WTC11 (cell line): Measurements from ENCODE around the gene CDK2. TPM values are rescaled to one million over a fixed set of nuclear protein-coding genes. Genes with fewer than 3 reads are reported as not detected.

Experiments used
- ATAC-seq: fragments of 200-7000 bp; cut with Tn5 transposase; 2 replicates; pipeline ENCODE4 v1.10.0; 2021; ENCODE audit warnings: mild to moderate bottlenecking, moderate library complexity
- CTCF ChIA-PET: fragments of 300-600 bp; sonication (Branson Sonifier 250); formaldehyde crosslinking; loops from one replicate; lab custom pipeline; 2021; ENCODE audit warnings: antibody characterized with exemption; lab: Charles Lee
- POLR2A ChIA-PET: fragments of 350-600 bp; sonication (Branson Sonifier 250); formaldehyde crosslinking; loops from one replicate; lab custom pipeline; 2021; ENCODE audit warnings: antibody characterized with exemption; lab: Charles Lee
- DNase-seq: peaks from one replicate; pipeline ENCODE4 v3.0.0; 2021; ENCODE audit warnings: low spot score
- H3K27ac Mint-ChIP-seq: 2 replicates; pipeline ENCODE4 v1.8.0; 2021; ENCODE audit warnings: mixed read lengths
- H3K27me3 Mint-ChIP-seq: 2 replicates; pipeline ENCODE4 v1.8.0; 2021; ENCODE audit warnings: low read depth, mild to moderate bottlenecking, moderate library complexity, mixed read lengths
- H3K36me3 Mint-ChIP-seq: 2 replicates; pipeline ENCODE4 v1.8.0; 2021; ENCODE audit warnings: mixed read lengths
- H3K4me1 Mint-ChIP-seq: 2 replicates; pipeline ENCODE4 v1.8.0; 2022; ENCODE audit warnings: mixed read lengths
- H3K4me3 Mint-ChIP-seq: 2 replicates; pipeline ENCODE4 v1.8.0; 2021; ENCODE audit warnings: mild to moderate bottlenecking, moderate library complexity, mixed read lengths
- H3K9me3 Mint-ChIP-seq: 2 replicates; pipeline ENCODE4 v1.8.0; 2021; ENCODE audit warnings: mixed read lengths
- AR ChIP-seq: fragments of 250-450 bp; sonication (Bioruptor Pico); IDR thresholded peaks from 2 replicates; pipeline ENCODE4 v1.9.0; 2021; ENCODE audit warnings: mild to moderate bottlenecking
- CTCF ChIP-seq: fragments of 200-600 bp; IDR thresholded peaks from 2 replicates; pipeline ENCODE4 v1.8.0; 2022; ENCODE audit warnings: antibody characterized with exemption
- ETV6 ChIP-seq: sonication (generic); formaldehyde crosslinking; IDR thresholded peaks from 2 replicates; pipeline ENCODE4 v1.8.1; 2022; ENCODE audit warnings: mild to moderate bottlenecking, missing genetic modification reagents
- FOXK1 ChIP-seq: sonication (generic); formaldehyde crosslinking; IDR thresholded peaks from 2 replicates; pipeline ENCODE4 v1.8.0; 2022; ENCODE audit warnings: mild to moderate bottlenecking, moderate library complexity, missing genetic modification reagents
- FOXP1 ChIP-seq: sonication (generic); formaldehyde crosslinking; IDR thresholded peaks from 2 replicates; pipeline ENCODE4 v1.8.0; 2022; ENCODE audit warnings: missing genetic modification reagents, mild to moderate bottlenecking, moderate library complexity, borderline replicate concordance
- GABPB1 ChIP-seq: sonication (generic); formaldehyde crosslinking; IDR thresholded peaks from 2 replicates; pipeline ENCODE4 v1.8.1; 2023; ENCODE audit warnings: mild to moderate bottlenecking, missing genetic modification reagents
- GTF2I ChIP-seq: fragments of 250-450 bp; sonication (Bioruptor Pico); conservative IDR thresholded peaks from 2 replicates; pipeline ENCODE4 v1.4.0; 2021; ENCODE audit warnings: mild to moderate bottlenecking
- MLX ChIP-seq: sonication (generic); formaldehyde crosslinking; IDR thresholded peaks from 2 replicates; pipeline ENCODE4 v1.8.1; 2023; ENCODE audit warnings: mild to moderate bottlenecking, missing genetic modification reagents, moderate library complexity
- NFYB ChIP-seq: sonication (generic); formaldehyde crosslinking; conservative IDR thresholded peaks from 2 replicates; pipeline ENCODE4 v1.8.0; 2022; ENCODE audit warnings: low read depth, missing genetic modification reagents
- NR1H2 ChIP-seq: sonication (generic); formaldehyde crosslinking; IDR thresholded peaks from 2 replicates; pipeline ENCODE4 v1.9.0; 2021; ENCODE audit warnings: mild to moderate bottlenecking, moderate library complexity, missing genetic modification reagents
- PRRX2 ChIP-seq: fragments of 250-450 bp; sonication (Bioruptor Pico); IDR thresholded peaks from 2 replicates; pipeline ENCODE4 v1.8.0; 2021; ENCODE audit warnings: mild to moderate bottlenecking
- SMAD4 ChIP-seq: sonication (generic); formaldehyde crosslinking; IDR thresholded peaks from 2 replicates; pipeline ENCODE4 v1.8.0; 2022; ENCODE audit warnings: mild to moderate bottlenecking, missing genetic modification reagents
- SP1 ChIP-seq: sonication (generic); formaldehyde crosslinking; conservative IDR thresholded peaks from 2 replicates; pipeline ENCODE4 v1.8.1; 2022; ENCODE audit warnings: missing genetic modification reagents
- USF1 ChIP-seq: sonication (generic); formaldehyde crosslinking; IDR thresholded peaks from 2 replicates; pipeline ENCODE4 v1.8.0; 2022; ENCODE audit warnings: mild to moderate bottlenecking, missing genetic modification reagents
- USF2 ChIP-seq: sonication (generic); formaldehyde crosslinking; IDR thresholded peaks from 2 replicates; pipeline ENCODE4 v1.8.1; 2023; ENCODE audit warnings: mild to moderate bottlenecking, missing genetic modification reagents, moderate library complexity
- ZBTB21 ChIP-seq: sonication (generic); formaldehyde crosslinking; IDR thresholded peaks from 2 replicates; pipeline ENCODE4 v1.8.1; 2023; ENCODE audit warnings: mild to moderate bottlenecking, missing genetic modification reagents, borderline replicate concordance
- ZNF263 ChIP-seq: sonication (generic); formaldehyde crosslinking; IDR thresholded peaks from 2 replicates; pipeline ENCODE4 v1.8.1; 2022; ENCODE audit warnings: low read depth, mild to moderate bottlenecking, moderate library complexity, missing genetic modification reagents
- ZNF317 ChIP-seq: sonication (generic); formaldehyde crosslinking; IDR thresholded peaks from 2 replicates; pipeline ENCODE4 v1.8.1; 2023; ENCODE audit warnings: low read depth, mild to moderate bottlenecking, moderate library complexity, missing genetic modification reagents, borderline replicate concordance
- ZNF396 ChIP-seq: fragments of 250-450 bp; sonication (Bioruptor Pico); IDR thresholded peaks from 2 replicates; pipeline ENCODE4 v1.8.0; 2021; ENCODE audit warnings: mild to moderate bottlenecking, moderate library complexity, borderline replicate concordance
- ZNF423 ChIP-seq: fragments of 250-450 bp; sonication (Bioruptor Pico); IDR thresholded peaks from 2 replicates; pipeline ENCODE4 v2.1.2; 2022; ENCODE audit warnings: mild to moderate bottlenecking, moderate library complexity
- total RNA-seq: library from RNA; stranded (reverse); gene quantifications from 3 replicates; pipeline ENCODE4 v1.2.3, GENCODE V29; 2021

Gene CDK2
- total RNA-seq, 1 experiment from 2014 or later: 43.1 TPM

GRCh38 chr12:55938826-55939501 lies 27.7 kb upstream of the CDK2 start:
- CTCF ChIA-PET: interaction anchor here (0.7 to 2.9 kb wide), 9 partner anchors 8 to 201 kb away, joined by 3 to 33 read pairs (median 17); partner anchors contain the start of genes DGKA, DNAJC14, ORMDL2 and PYM1
- Mint-ChIP-seq H3K4me3 (no peak overlapping the region), H3K4me1 (peaks cover 9% of the 10 kb centered on the region), H3K36me3 (no peaks in the 10 kb centered on the region), H3K9me3 (no peaks in the 10 kb centered on the region), H3K27ac (no peak overlapping the region), H3K27me3 (peaks cover 30% of the 10 kb centered on the region)
- POLR2A ChIA-PET: interaction anchor here (0.6 to 1.6 kb wide), 3 partner anchors 76 to 1631 kb away, joined by 3 to 4 read pairs (median 4); partner anchors contain the start of genes ORMDL2 and SARNP
- TF ChIP-seq ZNF317 (CRISPR knock-in tag): no peak
- DNase-seq (no peak), ATAC-seq (no peak)

GRCh38 chr12:55940065-55940732 lies 26.4 kb upstream of the CDK2 start:
- Mint-ChIP-seq H3K4me3 (peak overlapping the region; percentile 10; the same call in 1 of the 2 replicates), H3K9me3 (no peaks in the 10 kb centered on the region), H3K36me3 (no peaks in the 10 kb centered on the region), H3K27ac (no peak overlapping the region), H3K27me3 (peaks cover 17% of the 10 kb centered on the region), H3K4me1 (peaks cover 9% of the 10 kb centered on the region)
- DNase-seq (peak; percentile 92), ATAC-seq (peak; percentile 94)
- ChIA-PET POLR2A (interaction anchor here (0.5 to 1.6 kb wide), 5 partner anchors 34 to 122 kb away, joined by 3 to 6 read pairs (median 4); partner anchors contain the start of genes ORMDL2, RAB5B and SARNP), CTCF (interaction anchor here (0.5 to 2.9 kb wide), 35 partner anchors 9 to 353 kb away, joined by 3 to 33 read pairs (median 3); partner anchors contain the start of genes DGKA, DNAJC14, MMP19 and ORMDL2)
- TF ChIP-seq ZNF423 (CRISPR knock-in tag) (peak; percentile 11; the same call in 1 of the 2 replicates), PRRX2 (CRISPR knock-in tag) (no peak), SP1 (CRISPR knock-in tag) (peak; percentile 50), ZNF396 (CRISPR knock-in tag) (no peak), ETV6 (CRISPR knock-in tag) (0 out of 2 replicates have a peak, but pooled peaks have one; percentile 17), NFYB (CRISPR knock-in tag) (no peak), ZNF263 (CRISPR knock-in tag) (no peak), GABPB1 (CRISPR knock-in tag) (peak; percentile 47; the same call in 1 of the 2 replicates), USF1 (CRISPR knock-in tag) (no peak), USF2 (peak; percentile 39), CTCF (peak; percentile 74), MLX (CRISPR knock-in tag) (no peak), NR1H2 (no peak), SMAD4 (CRISPR knock-in tag) (no peak), FOXK1 (CRISPR knock-in tag) (no peak), FOXP1 (0 out of 2 replicates have a peak, but pooled peaks have one; percentile 33), ZBTB21 (CRISPR knock-in tag) (no peak), AR (CRISPR knock-in tag) (no peak), GTF2I (CRISPR knock-in tag) (no peak)
